LNCAP (cell line): ENCODE results near the gene PDE3B.

Experiments used
- TF ChIP-seq, protein P1 (sequence below): fragments of 450-650 bp; IDR thresholded peaks from 2 replicates; pipeline ENCODE4 v1.5.1; 2017; ENCODE audit warnings: mild to moderate bottlenecking

The PDE3B gene

GRCh38 chr11:14774721-14775120, 131.1 kb downstream of the PDE3B start:
- TF ChIP-seq, protein P1, sequence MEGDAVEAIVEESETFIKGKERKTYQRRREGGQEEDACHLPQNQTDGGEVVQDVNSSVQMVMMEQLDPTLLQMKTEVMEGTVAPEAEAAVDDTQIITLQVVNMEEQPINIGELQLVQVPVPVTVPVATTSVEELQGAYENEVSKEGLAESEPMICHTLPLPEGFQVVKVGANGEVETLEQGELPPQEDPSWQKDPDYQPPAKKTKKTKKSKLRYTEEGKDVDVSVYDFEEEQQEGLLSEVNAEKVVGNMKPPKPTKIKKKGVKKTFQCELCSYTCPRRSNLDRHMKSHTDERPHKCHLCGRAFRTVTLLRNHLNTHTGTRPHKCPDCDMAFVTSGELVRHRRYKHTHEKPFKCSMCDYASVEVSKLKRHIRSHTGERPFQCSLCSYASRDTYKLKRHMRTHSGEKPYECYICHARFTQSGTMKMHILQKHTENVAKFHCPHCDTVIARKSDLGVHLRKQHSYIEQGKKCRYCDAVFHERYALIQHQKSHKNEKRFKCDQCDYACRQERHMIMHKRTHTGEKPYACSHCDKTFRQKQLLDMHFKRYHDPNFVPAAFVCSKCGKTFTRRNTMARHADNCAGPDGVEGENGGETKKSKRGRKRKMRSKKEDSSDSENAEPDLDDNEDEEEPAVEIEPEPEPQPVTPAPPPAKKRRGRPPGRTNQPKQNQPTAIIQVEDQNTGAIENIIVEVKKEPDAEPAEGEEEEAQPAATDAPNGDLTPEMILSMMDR, result no peak

DNA sequence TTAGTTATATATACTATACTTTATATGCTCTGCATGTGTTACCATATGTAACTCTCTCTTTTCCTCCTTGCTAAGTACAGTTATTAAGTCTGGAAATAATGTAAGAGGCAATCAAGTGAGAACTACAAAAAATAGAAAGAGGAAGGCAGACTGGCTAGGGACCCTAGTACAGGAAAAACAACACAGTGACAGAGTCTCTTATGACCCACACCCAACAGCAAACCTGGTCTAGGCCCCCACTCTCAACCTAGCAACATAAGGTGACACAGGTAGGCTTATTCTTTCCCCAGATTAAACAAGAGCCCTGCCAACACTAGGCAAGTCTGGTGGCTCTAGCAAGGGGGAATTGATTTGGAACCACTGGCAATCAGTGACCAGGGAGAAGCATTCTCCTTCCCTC, 132.3 kb downstream of the PDE3B start:
- TF ChIP-seq, protein P1, result no peak

- TF ChIP-seq, protein P1, result no peak
Observed at GRCh38 chr11:14783788-14784187, 140.2 kb downstream of the PDE3B start.

DNA sequence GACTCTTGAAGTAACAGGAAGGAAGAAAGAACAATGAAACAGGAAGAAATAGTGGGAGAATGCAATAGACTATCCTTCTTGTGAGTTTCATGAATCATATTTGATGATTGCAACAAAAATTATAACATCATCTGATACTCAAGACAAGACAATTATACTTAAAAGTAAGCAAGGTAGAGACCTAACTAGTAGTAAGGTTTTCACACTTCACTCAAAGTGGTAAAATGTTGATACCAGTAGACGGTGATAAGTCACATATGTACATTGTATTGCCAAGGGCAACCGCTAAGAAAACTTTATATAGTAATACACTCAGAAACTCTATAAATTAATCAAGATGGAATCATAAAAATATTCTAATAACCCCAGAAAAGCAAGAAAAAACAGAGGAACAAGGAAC, 140.6 kb downstream of the PDE3B start:
- TF ChIP-seq, protein P1, result no peak

GRCh38 chr11:14789879-14790484, 146.4 kb downstream of the PDE3B start:
- TF ChIP-seq, protein P1, result peak; percentile 76

- TF ChIP-seq, protein P1, result no peak
Observed at GRCh38 chr11:14793546-14793945, 149.9 kb downstream of the PDE3B start.

GRCh38 chr11:14803846-14804245, 160.2 kb downstream of the PDE3B start:
- TF ChIP-seq, protein P1, result no peak

- TF ChIP-seq, protein P1, result no peak
Observed at GRCh38 chr11:14809466-14809865, 165.9 kb downstream of the PDE3B start.
